Panc1 (cell line): ENCODE results near the gene TAX1BP1. TPM values are rescaled to one million over a fixed set of nuclear protein-coding genes. Genes with fewer than 3 reads are reported as not detected.

Source experiments
- ATAC-seq: fragments of 200-7000 bp; cut with Tn5 transposase; 2 replicates; pipeline ENCODE4 v1.9.1; 2020; ENCODE audit warnings: mild to moderate bottlenecking, moderate library complexity
- BruUV-seq: library from RNA; stranded (reverse); fragments of 400-500 nt; replicated peaks from 2 replicates; lab custom pipeline; 2021; lab: Mats Ljungman, UMichigan
- CTCF ChIA-PET: fragments of 300-600 bp; sonication (Branson Sonifier 250); formaldehyde crosslinking; loops from one replicate; lab custom pipeline; 2022; ENCODE audit warnings: antibody characterized with exemption; lab: Charles Lee
- POLR2A ChIA-PET: fragments of 300-600 bp; sonication (Branson Sonifier 250); formaldehyde crosslinking; loops from one replicate; lab custom pipeline; 2022; ENCODE audit warnings: antibody characterized with exemption; lab: Charles Lee
- DNase-seq: peaks from one replicate; pipeline ENCODE4 v3.0.0-alpha.2; 2010; ENCODE audit warnings: low read depth, low spot score
- H3K27ac ChIP-seq: 2 replicates; pipeline ENCODE4 v1.5.1; 2011; ENCODE audit warnings: mild to moderate bottlenecking, low read length, inconsistent platforms
- H3K27me3 ChIP-seq: fragments of 200-500 bp; sonication (Bioruptor generic); 2 replicates; pipeline ENCODE4 v1.6.0; 2014; ENCODE audit warnings: low read length, inconsistent platforms; ENCODE audit not compliant: control insufficient read depth, insufficient read depth
- H3K36me3 ChIP-seq: fragments of 200-500 bp; sonication (Bioruptor generic); 2 replicates; pipeline ENCODE4 v1.5.1; 2014; ENCODE audit warnings: inconsistent platforms, mild to moderate bottlenecking, low read length, moderate library complexity; ENCODE audit not compliant: control insufficient read depth, insufficient read depth
- H3K4me1 ChIP-seq: 2 replicates; pipeline ENCODE4 v1.5.1; 2011; ENCODE audit warnings: inconsistent platforms, mild to moderate bottlenecking, low read length, moderate library complexity; ENCODE audit not compliant: control insufficient read depth, insufficient read depth
- H3K4me3 ChIP-seq, 2 experiments: 2 replicates each; pipeline ENCODE4 v1.5.1; 2011 to 2012; ENCODE audit warnings: low read depth in 2 of 2, low read length in 2 of 2, mild to moderate bottlenecking in 2 of 2, inconsistent platforms in 1 of 2, moderate library complexity in 1 of 2
- H3K9me3 ChIP-seq: fragments of 200-500 bp; sonication (Bioruptor generic); 2 replicates; pipeline ENCODE4 v1.5.1; 2014; ENCODE audit warnings: low read depth, mild to moderate bottlenecking, inconsistent platforms, low read length, moderate library complexity; ENCODE audit not compliant: control insufficient read depth, insufficient read depth
- POLR2AphosphoS5 ChIP-seq: IDR thresholded peaks from 2 replicates; pipeline ENCODE4 v1.6.1; 2012; ENCODE audit warnings: mild to moderate bottlenecking, low read depth, low read length, moderate library complexity
- SIN3A ChIP-seq: IDR thresholded peaks from 2 replicates; pipeline ENCODE4 v1.6.1; 2012; ENCODE audit warnings: low read depth, mild to moderate bottlenecking, low read length, moderate library complexity, borderline replicate concordance; ENCODE audit not compliant: insufficient read depth
- TCF7L2 ChIP-seq: IDR thresholded peaks from 2 replicates; pipeline ENCODE4 v1.6.1; 2011; ENCODE audit warnings: mild to moderate bottlenecking, low read depth, low read length, inconsistent platforms
- in situ Hi-C: cut with HindIII; loops from 2 replicates; pipeline ENCODE4 v1.10.0; 2016; ENCODE audit warnings: low sequenced_read_pairs, low pct_unique_long_range_greater_than_20kb
- intact Hi-C: fragments of 100-400 bp; cut with micrococcal nuclease; formaldehyde crosslinking; loops from one replicate; pipeline ENCODE4 v1.10.0; 2022; ENCODE audit not compliant: unreplicated experiment
- total RNA-seq: library from RNA; stranded (reverse); gene quantifications from one replicate; pipeline ENCODE4 v1.2.1, GENCODE V29; 2021; ENCODE audit not compliant: unreplicated experiment
- TF ChIP-seq, protein P1 (sequence below): fragments of 450-650 bp; IDR thresholded peaks from 2 replicates; pipeline ENCODE4 v1.5.1; 2017; ENCODE audit warnings: mild to moderate bottlenecking
- TF ChIP-seq, protein P2 (sequence below), 2 experiments: IDR thresholded peaks; 2 replicates each; pipeline ENCODE4 v1.6.1; 2011 to 2012; ENCODE audit warnings: low read depth in 2 of 2, control low read depth in 1 of 2, low read length in 1 of 2, mild to moderate bottlenecking in 1 of 2, moderate library complexity in 1 of 2; ENCODE audit not compliant: insufficient read depth in 1 of 2

TAX1BP1 gene
- total RNA-seq, 1 experiment from 2014 or later, result 125 TPM

DNA sequence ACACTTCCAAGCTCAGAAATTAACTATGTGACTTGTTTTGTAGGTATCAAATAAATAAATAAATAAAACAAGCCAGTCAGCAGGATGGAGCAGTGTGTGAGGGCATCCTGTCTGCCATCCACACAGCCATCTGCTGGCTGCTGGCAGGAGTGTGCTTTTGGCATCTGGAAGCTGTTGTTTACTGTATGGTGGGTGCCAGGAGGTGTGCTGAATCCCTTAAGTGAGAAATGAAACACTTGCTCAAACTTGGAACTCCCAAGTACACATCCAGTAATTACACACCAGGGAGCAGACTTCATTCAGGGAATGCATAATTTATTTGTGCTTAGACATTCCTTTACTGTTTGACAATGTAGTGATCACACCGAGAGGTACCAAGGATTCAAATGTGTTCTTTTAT, 16.9 kb upstream of the TAX1BP1 start:
- no peak for DNase-seq
- TF ChIP-seq SIN3A, result no peak
- TF ChIP-seq, protein P1, sequence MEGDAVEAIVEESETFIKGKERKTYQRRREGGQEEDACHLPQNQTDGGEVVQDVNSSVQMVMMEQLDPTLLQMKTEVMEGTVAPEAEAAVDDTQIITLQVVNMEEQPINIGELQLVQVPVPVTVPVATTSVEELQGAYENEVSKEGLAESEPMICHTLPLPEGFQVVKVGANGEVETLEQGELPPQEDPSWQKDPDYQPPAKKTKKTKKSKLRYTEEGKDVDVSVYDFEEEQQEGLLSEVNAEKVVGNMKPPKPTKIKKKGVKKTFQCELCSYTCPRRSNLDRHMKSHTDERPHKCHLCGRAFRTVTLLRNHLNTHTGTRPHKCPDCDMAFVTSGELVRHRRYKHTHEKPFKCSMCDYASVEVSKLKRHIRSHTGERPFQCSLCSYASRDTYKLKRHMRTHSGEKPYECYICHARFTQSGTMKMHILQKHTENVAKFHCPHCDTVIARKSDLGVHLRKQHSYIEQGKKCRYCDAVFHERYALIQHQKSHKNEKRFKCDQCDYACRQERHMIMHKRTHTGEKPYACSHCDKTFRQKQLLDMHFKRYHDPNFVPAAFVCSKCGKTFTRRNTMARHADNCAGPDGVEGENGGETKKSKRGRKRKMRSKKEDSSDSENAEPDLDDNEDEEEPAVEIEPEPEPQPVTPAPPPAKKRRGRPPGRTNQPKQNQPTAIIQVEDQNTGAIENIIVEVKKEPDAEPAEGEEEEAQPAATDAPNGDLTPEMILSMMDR, result peak; percentile 63; the same call in 1 of the 2 replicates
- H3K9me3 ChIP-seq, result no peaks in the 10 kb centered on the region
- ChIA-PET CTCF (no interaction called here), POLR2A (interaction anchor here (0.5 kb wide), 1 partner anchor 10 kb away, joined by 4 read pairs; no protein-coding TSS in a partner anchor)
- in situ Hi-C loops (no loop called here), intact Hi-C loops (no loop called here)
- BruUV-seq, result no TSS peak
- H3K4me1 ChIP-seq, result no peaks in the 10 kb centered on the region
- H3K36me3 ChIP-seq, result no peaks in the 10 kb centered on the region
- ATAC-seq, result peak; percentile 91
- H3K4me3 ChIP-seq, result no peak overlapping the region
- H3K27me3 ChIP-seq, result no peaks in the 10 kb centered on the region
- H3K27ac ChIP-seq, result no peak overlapping the region

DNA sequence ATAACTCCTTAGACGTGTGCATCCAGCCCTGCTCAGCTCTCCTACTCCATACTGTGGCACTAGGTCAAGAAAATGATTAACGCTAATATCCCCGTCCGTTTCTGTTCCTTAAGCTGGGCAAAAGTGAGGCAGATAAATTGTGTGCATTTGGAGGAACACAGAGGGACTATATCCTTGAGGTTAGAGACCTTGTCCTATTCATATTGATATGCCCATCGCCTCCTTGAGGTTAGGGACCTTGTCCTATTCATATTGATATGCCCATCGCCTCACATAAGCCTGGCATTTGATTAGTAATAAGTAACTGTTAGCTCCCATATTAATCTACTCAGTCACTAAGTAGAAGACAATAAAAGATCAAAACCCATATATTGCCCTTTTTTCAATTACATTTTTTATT, 12.9 kb upstream of the TAX1BP1 start:
- BruUV-seq, result no TSS peak
- Histone ChIP-seq H3K4me3 (no peak overlapping the region), H3K36me3 (no peaks in the 10 kb centered on the region), H3K27me3 (no peaks in the 10 kb centered on the region), H3K27ac (no peak overlapping the region), H3K4me1 (no peaks in the 10 kb centered on the region), H3K9me3 (no peaks in the 10 kb centered on the region)
- POLR2A ChIA-PET, result no interaction called here
- no peak for ATAC-seq
- intact Hi-C loops (no loop called here), in situ Hi-C loops (no loop called here)
- TF ChIP-seq SIN3A, result no peak
- no peak for TF ChIP-seq POLR2AphosphoS5
- no peak for TF ChIP-seq TCF7L2
- TF ChIP-seq, protein P1, result no peak
- TF ChIP-seq, protein P2, sequence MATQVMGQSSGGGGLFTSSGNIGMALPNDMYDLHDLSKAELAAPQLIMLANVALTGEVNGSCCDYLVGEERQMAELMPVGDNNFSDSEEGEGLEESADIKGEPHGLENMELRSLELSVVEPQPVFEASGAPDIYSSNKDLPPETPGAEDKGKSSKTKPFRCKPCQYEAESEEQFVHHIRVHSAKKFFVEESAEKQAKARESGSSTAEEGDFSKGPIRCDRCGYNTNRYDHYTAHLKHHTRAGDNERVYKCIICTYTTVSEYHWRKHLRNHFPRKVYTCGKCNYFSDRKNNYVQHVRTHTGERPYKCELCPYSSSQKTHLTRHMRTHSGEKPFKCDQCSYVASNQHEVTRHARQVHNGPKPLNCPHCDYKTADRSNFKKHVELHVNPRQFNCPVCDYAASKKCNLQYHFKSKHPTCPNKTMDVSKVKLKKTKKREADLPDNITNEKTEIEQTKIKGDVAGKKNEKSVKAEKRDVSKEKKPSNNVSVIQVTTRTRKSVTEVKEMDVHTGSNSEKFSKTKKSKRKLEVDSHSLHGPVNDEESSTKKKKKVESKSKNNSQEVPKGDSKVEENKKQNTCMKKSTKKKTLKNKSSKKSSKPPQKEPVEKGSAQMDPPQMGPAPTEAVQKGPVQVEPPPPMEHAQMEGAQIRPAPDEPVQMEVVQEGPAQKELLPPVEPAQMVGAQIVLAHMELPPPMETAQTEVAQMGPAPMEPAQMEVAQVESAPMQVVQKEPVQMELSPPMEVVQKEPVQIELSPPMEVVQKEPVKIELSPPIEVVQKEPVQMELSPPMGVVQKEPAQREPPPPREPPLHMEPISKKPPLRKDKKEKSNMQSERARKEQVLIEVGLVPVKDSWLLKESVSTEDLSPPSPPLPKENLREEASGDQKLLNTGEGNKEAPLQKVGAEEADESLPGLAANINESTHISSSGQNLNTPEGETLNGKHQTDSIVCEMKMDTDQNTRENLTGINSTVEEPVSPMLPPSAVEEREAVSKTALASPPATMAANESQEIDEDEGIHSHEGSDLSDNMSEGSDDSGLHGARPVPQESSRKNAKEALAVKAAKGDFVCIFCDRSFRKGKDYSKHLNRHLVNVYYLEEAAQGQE (IDR thresholded peaks at IDR 0.05; ENCODE audit: insufficient read depth in 1 of 2, low read depth in 2 of 2, low read length in 1 of 2), result no peak
- DNase-seq, result no peak
- CTCF ChIA-PET, result interaction anchor here (0.6 kb wide), 1 partner anchor 255 kb away, joined by 5 read pairs; no protein-coding TSS in a partner anchor
